Superior temporal gyrus (tissue), 1 donor: Measurements from ENCODE around the gene LIPF.
"Not testable (repeated sequence)": the region's sequence is repeated elsewhere in the genome, so short reads cannot be mapped to it uniquely, and the experiment has no call there.

ENCODE experiments used
- DNase-seq: peaks from one replicate; pipeline ENCODE4 v3.0.0-alpha.2; 2016; ENCODE audit errors: extremely low spot score

The LIPF gene

GRCh38 chr10:88664142-88664541 lies at the start of gene LIPF:
LIPF (plus strand) TSS chr10:88664442; CDS start chr10:88667298, 2,856 bp downstream.
- no peak for DNase-seq

- DNase-seq = no peak
Measured at GRCh38 chr10:88616250-88616977, 47.8 kb upstream of the LIPF start.

- no peak for DNase-seq
Measured at GRCh38 chr10:88617772-88618300, 46.4 kb upstream of the LIPF start.

DNA sequence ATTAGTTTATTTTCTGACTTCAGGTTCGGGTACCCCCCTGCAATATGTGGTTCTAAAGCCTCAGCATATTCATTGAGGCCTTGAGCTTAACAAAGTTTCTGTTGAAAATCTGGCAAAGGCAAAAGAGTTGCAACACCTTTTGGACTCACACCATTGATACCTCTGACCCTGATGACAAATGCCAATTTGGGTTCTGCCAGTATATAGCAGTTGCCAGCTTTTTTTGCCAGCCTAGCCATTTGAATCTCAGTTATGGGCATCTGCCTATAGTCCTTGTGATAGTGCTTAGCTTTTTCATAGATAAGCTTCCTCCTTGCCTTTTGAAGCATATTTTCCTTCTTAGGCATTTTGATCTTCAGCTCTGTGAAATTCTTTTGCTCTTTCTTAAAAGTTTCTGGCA lies 45.7 kb upstream of the LIPF start:
- no peak for DNase-seq

DNA sequence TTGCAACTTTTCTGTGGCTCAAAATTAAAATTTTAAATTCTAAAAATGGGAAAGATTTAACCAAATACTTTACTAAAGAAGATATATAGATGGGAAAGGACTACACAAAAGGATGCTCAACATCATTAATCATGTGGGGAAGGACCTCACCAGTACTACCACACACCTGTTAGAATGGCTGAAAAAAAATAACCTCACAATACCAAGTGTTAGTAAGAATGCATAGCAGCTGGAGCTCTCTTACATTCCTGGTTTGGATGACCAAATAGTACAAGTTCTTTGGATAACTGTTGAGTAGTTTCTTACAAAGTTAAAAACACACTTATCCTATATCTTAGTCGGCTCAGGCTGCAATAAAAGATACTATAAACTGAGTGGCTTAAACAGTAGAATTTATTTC lies 43.8 kb upstream of the LIPF start:
- DNase-seq = no peak

DNA sequence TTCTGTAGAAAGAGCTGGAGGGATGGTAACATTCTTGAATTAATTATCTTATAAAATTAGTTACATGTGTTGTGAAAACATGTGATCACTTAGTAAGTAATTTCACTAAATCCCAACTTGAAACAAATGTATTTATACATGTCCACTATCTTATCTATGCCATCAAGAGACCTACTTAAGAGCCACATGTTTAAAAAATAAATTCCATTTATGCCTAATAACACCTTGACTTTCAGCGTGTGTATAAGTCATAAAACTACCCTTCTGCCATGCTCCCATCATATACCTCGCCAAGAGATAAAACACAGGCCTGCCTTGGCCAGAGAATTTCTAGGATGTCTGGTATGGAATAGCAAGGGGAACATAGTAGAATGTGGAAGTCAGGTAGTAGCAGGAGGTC lies 40.4 kb upstream of the LIPF start:
- DNase-seq = no peak

DNA sequence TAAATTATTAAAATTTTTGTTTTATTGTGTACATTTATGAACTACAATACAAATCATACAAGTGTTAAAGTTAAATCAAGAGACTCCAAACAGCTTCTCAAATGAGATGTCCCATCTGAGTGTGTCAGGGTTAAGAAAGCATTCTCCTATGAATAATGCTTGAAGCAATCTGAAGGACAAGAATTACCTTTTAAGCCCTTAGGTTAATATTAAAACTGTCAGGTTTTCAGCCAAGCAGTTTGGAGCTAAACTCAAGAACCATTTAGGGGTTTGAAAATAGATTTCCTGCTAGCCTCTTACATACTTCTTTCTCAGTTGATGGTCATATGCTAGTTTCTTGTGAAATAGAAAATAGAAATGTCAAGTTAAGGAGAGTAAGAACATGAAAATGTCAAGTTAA lies 39.4 kb upstream of the LIPF start:
- DNase-seq = no peak

DNA sequence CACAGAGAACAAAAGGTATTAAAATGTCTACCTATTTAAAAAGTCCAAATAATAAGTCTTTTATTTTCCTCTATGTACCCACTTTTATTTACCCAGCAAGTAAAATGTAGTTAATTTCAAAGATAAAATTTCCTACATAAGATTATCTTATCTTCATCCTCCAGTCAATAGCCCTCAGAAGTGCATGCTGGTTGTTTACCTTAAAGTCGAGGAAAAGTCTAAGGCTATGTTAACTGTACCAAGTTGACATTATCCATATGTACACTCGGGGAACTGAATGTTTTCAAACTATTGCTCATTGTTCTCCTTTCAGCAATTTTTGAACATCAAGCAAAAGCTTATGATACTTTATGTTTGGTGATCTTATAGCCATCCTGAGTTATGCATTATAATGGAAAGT lies 24.1 kb upstream of the LIPF start:
- no peak for DNase-seq

DNA sequence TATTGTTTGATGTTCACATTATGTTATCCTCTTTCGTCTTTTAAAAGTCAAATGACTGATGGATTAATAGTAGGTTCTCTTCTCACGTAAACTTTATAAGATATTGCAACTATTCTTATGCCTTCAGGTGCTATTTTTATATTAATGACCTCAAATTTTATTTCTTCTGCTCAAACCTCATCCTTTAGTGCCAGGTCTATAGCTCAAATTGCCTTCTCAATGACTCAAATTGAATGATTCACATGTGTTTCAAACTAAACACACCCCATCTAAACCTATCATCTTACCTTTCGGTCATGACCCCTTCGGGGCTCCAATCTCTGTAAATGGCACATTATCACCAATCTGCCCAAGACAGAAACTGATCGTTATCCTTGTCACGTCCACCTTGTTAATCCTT lies 22.0 kb upstream of the LIPF start:
- DNase-seq = no peak

DNA sequence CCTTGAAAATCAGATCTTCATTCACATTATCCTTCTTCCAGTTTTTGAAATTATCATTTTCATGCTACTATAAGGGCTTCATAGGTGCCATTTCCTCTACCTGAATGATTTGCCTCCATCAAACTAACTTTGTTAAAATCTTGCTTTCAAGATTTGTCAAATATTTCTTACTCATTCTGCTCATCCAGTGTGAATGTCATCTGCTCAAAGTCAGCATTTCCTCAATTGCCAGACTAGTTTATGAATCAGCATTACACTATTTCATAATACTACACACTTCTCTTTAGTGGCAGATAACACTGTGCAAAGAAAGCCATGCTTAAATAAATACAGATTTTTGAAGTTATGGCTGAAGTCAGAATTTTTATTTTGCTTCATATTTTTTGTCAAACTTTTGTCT lies 21.3 kb upstream of the LIPF start:
- DNase-seq = no peak

DNA sequence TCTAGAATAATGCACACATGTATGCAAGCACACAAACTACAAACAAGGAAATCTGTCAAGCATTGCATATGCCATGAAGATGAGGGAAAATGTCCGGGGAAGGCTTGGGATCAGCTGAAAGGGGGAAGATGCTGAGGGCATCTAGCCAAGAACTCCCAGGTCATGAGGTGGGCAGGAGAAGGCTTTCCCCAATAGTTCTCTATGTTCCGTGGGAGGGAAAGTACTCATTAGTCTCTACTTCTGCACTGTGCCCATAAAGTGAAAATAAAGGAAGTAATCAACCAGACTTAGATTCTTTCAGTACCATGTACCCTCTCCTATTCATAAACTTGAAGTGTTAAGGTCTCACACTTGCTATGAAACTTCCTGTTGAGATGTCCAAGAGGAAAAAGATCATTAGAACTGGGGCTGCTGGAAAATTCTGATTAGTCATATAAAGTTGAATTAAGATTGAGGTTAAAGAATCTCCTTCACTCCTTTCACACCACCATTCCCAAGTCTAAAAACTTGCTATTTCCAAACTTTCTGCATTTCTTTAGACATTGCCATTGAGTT lies 17.1 kb upstream of the LIPF start:
- no peak for DNase-seq

GRCh38 chr10:88651101-88651551 lies 13.1 kb upstream of the LIPF start:
- no peak for DNase-seq

DNA sequence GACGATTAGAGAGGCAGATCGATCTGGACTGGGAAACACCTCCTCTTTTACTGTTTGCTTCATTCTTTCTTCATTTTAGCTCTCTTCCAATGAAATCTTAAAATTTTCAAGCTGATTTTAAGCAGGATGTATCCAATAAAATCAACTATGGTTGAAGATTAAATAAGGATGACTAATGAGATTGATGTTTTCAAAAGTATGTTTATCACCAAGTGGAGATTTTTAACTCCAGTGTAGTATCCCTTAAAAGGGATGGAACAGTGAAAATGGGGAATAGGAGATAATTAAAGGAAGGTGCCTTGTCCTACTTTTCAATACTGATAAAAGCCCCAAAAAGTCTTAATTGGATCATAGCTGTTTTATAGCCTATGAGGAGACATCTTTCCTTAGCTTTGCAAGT lies 11.6 kb upstream of the LIPF start:
- no peak for DNase-seq

DNA sequence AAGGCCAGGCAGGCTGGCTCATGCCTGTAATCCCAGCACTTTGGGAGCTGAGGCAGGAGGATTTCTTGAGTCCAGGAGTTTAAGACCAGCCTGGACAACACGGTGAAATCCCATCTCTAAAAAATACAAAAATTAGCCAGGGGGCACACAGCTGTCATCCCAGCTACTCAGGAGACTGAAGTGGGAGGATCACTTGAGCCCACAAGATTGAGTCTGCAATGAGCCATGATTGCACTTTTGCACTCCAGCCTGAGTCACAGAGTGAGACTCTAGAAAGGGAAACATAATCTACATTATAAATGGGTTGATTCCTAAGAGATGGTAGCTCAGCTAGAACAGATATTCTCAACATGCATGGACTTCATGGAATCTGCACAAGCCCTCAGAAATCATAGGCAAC lies 6.3 kb upstream of the LIPF start:
- no peak for DNase-seq

DNA sequence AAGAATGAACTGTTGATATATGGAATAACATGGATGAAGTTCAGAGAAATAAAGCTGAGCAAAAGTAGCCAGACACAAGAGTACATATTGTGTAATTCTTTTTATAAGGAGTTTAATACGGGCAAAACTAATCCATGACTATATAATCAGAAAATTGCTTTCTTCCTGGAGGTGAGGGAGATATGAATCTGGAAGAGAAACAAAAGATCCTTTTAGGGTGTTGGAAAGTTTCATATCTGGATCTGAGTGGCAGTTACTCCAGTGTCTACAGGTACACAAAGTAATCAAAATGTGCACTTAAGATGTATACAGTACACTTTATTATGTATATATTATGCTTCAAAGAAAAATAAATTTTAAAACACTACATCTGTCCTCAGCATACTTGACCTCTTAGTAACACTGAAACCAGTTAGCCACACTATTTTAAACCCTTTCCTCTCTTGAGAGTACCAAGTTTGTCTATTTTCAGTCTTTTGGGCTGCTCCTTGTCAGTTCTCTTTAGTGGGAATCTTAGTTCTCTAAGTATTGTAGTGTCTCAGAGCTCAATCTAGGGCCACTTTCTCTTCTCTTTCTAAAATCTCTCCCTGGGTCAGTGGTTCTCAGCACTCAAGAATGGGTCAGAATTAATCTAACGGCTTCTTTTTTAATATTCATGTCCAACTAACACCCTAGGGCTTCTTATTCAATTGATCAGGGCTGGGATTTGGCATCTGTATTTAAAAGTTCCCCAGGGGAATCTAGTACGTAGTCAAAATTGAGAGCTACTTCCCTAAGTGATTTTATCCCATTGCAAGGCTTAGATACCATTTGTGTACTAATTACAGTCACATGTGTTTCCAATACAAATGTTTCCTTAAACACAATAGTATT lies 4.3 kb upstream of the LIPF start:
- DNase-seq = peak; percentile 16

- DNase-seq = peak; percentile 28
Measured at GRCh38 chr10:88660598-88660884, 3.7 kb upstream of the LIPF start.

- DNase-seq = no peak
Measured at GRCh38 chr10:88661018-88661417, 3.2 kb upstream of the LIPF start.

DNA sequence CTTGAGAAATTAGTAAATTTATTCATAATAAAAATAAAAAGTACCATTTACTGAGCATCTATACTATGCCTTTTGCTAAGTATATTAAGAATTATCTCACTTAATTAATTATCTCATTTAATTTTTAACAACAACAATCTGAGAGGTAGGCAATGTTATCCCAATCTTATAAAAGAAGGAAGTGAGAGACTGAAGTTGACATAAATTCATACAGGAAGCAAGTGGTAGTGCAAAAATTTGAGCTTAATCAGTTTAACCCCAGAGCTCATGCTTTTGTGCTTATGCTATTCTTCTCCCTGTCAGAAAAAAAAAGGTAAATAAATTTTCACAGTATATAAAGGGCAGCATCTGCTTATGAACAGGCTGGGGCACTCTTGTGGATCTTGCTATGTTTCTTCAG lies 2.7 kb upstream of the LIPF start:
- DNase-seq = no peak

- DNase-seq = not testable (repeated sequence)
Measured at GRCh38 chr10:88663153-88663552, 1.1 kb upstream of the LIPF start.

DNA sequence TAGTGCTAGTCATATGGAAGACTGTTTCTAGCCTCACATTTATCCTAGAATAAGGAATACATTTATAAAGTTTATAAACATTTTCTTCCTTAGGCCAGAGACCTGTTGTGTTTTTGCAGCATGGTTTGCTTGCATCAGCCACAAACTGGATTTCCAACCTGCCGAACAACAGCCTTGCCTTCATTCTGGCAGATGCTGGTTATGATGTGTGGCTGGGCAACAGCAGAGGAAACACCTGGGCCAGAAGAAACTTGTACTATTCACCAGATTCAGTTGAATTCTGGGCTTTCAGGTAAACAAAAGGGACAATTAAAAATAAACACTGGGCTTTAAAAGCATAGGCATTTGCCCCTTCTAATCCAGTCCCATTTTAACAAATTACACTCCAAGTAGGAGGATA lies 4.2 kb downstream of the LIPF start:
- DNase-seq = no peak

DNA sequence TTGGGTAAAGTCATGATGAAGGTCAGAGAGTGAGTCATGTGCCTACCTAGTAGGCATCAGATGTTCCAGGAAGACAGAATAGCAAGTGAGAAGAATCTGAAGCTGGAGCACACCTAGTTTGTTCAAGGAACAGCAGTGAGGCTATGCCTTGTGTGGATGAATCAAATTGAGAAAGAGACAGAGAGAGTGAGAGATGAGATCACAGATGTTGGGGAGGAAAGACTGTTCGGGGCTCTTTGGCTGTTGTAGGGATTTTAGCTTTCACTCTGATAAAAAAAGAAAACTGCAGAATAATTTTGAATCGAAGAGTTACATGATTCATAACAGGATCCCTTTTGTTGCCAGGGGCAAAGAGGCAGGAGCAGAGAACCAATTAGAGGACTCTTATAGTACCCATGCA lies 6.3 kb downstream of the LIPF start:
- DNase-seq = no peak

DNA sequence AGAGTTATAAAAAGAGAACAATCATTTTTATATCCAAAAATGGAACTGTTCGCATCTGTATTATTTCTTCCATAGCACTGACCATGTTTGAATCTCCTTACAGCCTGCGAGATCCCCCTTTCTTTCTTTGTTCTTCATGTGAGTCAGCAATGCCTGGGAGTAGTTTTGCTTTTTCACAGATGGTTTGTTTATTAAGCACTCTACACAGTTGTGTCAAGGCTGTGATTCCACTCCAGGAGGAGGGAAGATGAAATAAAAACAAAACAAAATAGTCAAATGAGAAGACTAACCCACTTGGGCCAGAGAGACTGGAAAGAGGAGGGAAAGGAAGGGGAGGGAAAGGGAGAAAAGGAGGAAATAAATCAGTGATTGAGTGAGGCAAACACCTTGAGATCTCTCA lies 7.8 kb downstream of the LIPF start:
- DNase-seq = no peak
